AG04450 (cell line): Measurements from ENCODE around the gene SLC1A2. TPM values are rescaled to one million over a fixed set of nuclear protein-coding genes. Genes with fewer than 3 reads are reported as not detected.

Source experiments
- CTCF ChIA-PET: fragments of 300-600, 350-600 bp; formaldehyde crosslinking; extraction: SDS; loops from one replicate; lab custom pipeline; 2022; ENCODE audit warnings: antibody characterized with exemption, inconsistent platforms; lab: Charles Lee
- POLR2A ChIA-PET: fragments of 350-600 bp; formaldehyde crosslinking; extraction: SDS; loops from one replicate; lab custom pipeline; 2021; ENCODE audit warnings: antibody characterized with exemption, inconsistent platforms; lab: Yijun Ruan, JAX
- DNase-seq: peaks from one replicate; pipeline ENCODE4 v3.0.0-alpha.2; 2011; ENCODE audit warnings: low read depth, low spot score
- H3K27ac ChIP-seq: one replicate; pipeline ENCODE4 v1.5.1; 2012; ENCODE audit warnings: low read depth, low read length, control low read depth
- H3K27me3 ChIP-seq: one replicate; pipeline ENCODE4 v1.6.0; 2012; ENCODE audit warnings: low read length; ENCODE audit not compliant: control insufficient read depth, insufficient read depth
- H3K4me3 ChIP-seq: 2 replicates; pipeline ENCODE4 v1.5.1; 2011; ENCODE audit warnings: mild to moderate bottlenecking, low read depth, low read length, control low read depth
- H3K9me3 ChIP-seq: 2 replicates; pipeline ENCODE4 v1.5.1; 2012; ENCODE audit warnings: low read length; ENCODE audit not compliant: control insufficient read depth, insufficient read depth
- polyA plus RNA-seq: library from polyadenylated mRNA; depleted of rRNA; stranded (reverse); fragments of >200 nt; gene quantifications from 2 replicates; pipeline ENCODE4 v1.2.3, GENCODE V29; 2011
- TF ChIP-seq, protein P1 (sequence below): IDR thresholded peaks from 2 replicates; pipeline ENCODE4 v1.5.1; 2011; ENCODE audit warnings: low read depth, low read length, control low read depth, inconsistent platforms

Gene SLC1A2
- polyA plus RNA-seq, 1 experiment, result 1.1 TPM

DNA sequence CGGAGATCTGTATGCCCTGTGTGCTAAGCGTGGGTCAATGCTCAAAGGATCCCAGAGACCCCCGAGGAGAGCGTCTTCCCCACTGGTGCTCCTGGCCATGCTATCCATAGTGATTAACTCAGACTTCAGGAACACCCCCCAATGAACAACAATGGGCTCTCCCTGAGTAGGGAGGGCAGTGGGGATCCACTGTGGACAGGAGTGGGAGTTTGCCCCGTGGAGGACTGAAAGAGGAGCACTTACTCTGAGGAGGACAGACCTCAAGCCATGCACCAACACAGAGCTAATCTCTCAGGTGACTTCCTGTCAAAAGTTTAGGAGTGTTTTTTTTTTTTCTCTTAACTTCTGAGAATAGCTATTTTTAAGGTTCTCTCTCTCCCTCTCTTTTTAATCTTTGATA, 24.4 kb downstream of the SLC1A2 start:
- DNase-seq, result no peak
- ChIA-PET CTCF (interaction anchor here (0.7 to 7.7 kb wide), 5 partner anchors 155 to 1104 kb away, joined by 3 to 140 read pairs (median 3); no protein-coding TSS in a partner anchor), POLR2A (no interaction called here)
- no peak overlapping the region for H3K27ac ChIP-seq
- H3K9me3 ChIP-seq, result no peaks in the 10 kb centered on the region
- no peaks in the 10 kb centered on the region for H3K27me3 ChIP-seq
- no peak overlapping the region for H3K4me3 ChIP-seq
- TF ChIP-seq, protein P1, sequence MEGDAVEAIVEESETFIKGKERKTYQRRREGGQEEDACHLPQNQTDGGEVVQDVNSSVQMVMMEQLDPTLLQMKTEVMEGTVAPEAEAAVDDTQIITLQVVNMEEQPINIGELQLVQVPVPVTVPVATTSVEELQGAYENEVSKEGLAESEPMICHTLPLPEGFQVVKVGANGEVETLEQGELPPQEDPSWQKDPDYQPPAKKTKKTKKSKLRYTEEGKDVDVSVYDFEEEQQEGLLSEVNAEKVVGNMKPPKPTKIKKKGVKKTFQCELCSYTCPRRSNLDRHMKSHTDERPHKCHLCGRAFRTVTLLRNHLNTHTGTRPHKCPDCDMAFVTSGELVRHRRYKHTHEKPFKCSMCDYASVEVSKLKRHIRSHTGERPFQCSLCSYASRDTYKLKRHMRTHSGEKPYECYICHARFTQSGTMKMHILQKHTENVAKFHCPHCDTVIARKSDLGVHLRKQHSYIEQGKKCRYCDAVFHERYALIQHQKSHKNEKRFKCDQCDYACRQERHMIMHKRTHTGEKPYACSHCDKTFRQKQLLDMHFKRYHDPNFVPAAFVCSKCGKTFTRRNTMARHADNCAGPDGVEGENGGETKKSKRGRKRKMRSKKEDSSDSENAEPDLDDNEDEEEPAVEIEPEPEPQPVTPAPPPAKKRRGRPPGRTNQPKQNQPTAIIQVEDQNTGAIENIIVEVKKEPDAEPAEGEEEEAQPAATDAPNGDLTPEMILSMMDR, result no peak

DNA sequence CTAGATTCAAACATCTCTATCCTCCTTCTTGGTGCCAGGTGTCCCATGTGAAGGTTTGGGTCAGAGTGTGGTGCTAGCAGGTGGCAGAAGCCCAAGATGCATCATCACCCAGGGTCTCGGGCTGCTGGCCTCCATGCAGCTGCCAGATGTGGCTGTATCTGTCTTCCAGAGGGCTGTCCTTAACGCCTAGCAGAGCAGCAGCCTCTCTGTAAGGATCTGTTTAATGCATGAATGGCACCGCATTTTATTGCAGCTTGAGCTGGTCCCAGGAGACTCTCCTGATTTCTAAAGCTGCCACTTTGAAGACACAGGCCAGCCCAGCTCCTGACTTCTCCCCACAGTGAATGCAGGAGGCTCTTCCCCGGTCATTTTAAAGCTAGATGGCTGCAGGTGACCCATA, 26.3 kb downstream of the SLC1A2 start:
- POLR2A ChIA-PET, result no interaction called here
- no peak for DNase-seq
- TF ChIP-seq, protein P1, result no peak

GRCh38 chr11:35391922-35392688, 27.3 kb downstream of the SLC1A2 start:
- Histone ChIP-seq H3K4me3 (no peak overlapping the region), H3K9me3 (no peaks in the 10 kb centered on the region), H3K27me3 (no peaks in the 10 kb centered on the region), H3K27ac (peak overlapping the region; percentile 43)
- CTCF ChIA-PET, result interaction anchor here (0.6 to 7.7 kb wide), 45 partner anchors 8 to 824 kb away, joined by 3 to 140 read pairs (median 3); no protein-coding TSS in a partner anchor
- DNase-seq, result peak; percentile 72
- TF ChIP-seq, protein P1, result peak; percentile 86
- POLR2A ChIA-PET, result interaction anchor here (1.0 to 1.3 kb wide), 3 partner anchors 169 to 415 kb away, joined by 3 to 7 read pairs (median 3); no protein-coding TSS in a partner anchor

More for the DNA sequence above, 26.3 kb downstream of the SLC1A2 start:
- Histone ChIP-seq H3K27ac (no peak overlapping the region), H3K4me3 (no peak overlapping the region), H3K9me3 (no peaks in the 10 kb centered on the region), H3K27me3 (no peaks in the 10 kb centered on the region)
- CTCF ChIA-PET, result interaction anchor here (0.8 to 7.7 kb wide), 13 partner anchors 17 to 807 kb away, joined by 3 to 140 read pairs (median 5); no protein-coding TSS in a partner anchor

GRCh38 chr11:35390737-35391682, 28.3 kb downstream of the SLC1A2 start:
- TF ChIP-seq, protein P1, result no peak
- Histone ChIP-seq H3K27me3 (no peaks in the 10 kb centered on the region), H3K27ac (peak overlapping the region; percentile 54), H3K4me3 (no peak overlapping the region), H3K9me3 (no peaks in the 10 kb centered on the region)
- no peak for DNase-seq
- ChIA-PET CTCF (interaction anchor here (0.6 to 7.7 kb wide), 23 partner anchors 22 to 822 kb away, joined by 3 to 140 read pairs (median 4); no protein-coding TSS in a partner anchor), POLR2A (interaction anchor here (0.6 to 1.3 kb wide), 6 partner anchors 168 to 506 kb away, joined by 3 to 10 read pairs (median 3); no protein-coding TSS in a partner anchor)
